NT2/D1 (cell line): ENCODE measurements around the gene OSGIN1.

Experiments
- SUZ12 ChIP-seq: IDR thresholded peaks from 2 replicates; pipeline ENCODE4 v1.6.1; 2011; ENCODE audit not compliant: insufficient read length, insufficient read depth; ENCODE audit errors: extremely low read depth
- ZNF274 ChIP-seq: IDR thresholded peaks from 2 replicates; pipeline ENCODE4 v1.6.1; 2011; ENCODE audit warnings: mild to moderate bottlenecking, low read depth, low read length

- TF ChIP-seq ZNF274 (no peak), SUZ12 (no peak)
Measured at GRCh38 chr16:84009282-84009681, 56.2 kb downstream of the OSGIN1 start.
